ENCODE data around the gene ARGLU1. TPM values are rescaled to one million over a fixed set of nuclear protein-coding genes. Genes with fewer than 3 reads are reported as not detected.

Gene ARGLU1
- total RNA-seq, 1 donor: 41.8 TPM

Other genes with a start within 250 kb of the ARGLU1 start
- gene EFNB2, start 32.5 kb downstream of the ARGLU1 start, total RNA-seq (ENCODE audit: low replicate concordance): 3.4 and 5.5 TPM in 2 replicates